Fibroblast of villous mesenchyme (primary cell): ENCODE data around the gene CCL11. TPM values are rescaled to one million over a fixed set of nuclear protein-coding genes. Genes with fewer than 3 reads are reported as not detected.
A peak's percentile ranks its signal among the peaks of the same experiment; 100 is the strongest.

Experiments used
- DNase-seq: peaks from one replicate; pipeline ENCODE4 v3.0.0-alpha.2; 2010; ENCODE audit warnings: low read depth
- H3K4me3 ChIP-seq: 2 replicates; pipeline ENCODE4 v1.5.1; 2011; ENCODE audit warnings: low read depth, mild to moderate bottlenecking, low read length
- CTCF ChIP-seq: IDR thresholded peaks from 2 replicates; pipeline ENCODE4 v1.5.1; 2012; ENCODE audit warnings: low read depth, mild to moderate bottlenecking, low read length; ENCODE audit not compliant: insufficient read depth
- total RNA-seq: library from RNA; depleted of rRNA; stranded (reverse); fragments of >200 nt; gene quantifications from 2 replicates; pipeline ENCODE4 v1.2.3, GENCODE V29; 2012

Gene CCL11
- total RNA-seq, 1 donor: not detected

- no peak overlapping the region for H3K4me3 ChIP-seq
- DNase-seq: no peak
- TF ChIP-seq CTCF: no peak
Measured at GRCh38 chr17:34305606-34306005, 20.1 kb downstream of the CCL11 start.

- no peak overlapping the region for H3K4me3 ChIP-seq
- peak; percentile 57 for DNase-seq
- peak; percentile 43 for TF ChIP-seq CTCF
Measured at GRCh38 chr17:34306466-34306865, 20.9 kb downstream of the CCL11 start.

GRCh38 chr17:34307110-34307509 lies 21.6 kb downstream of the CCL11 start:
- no peak for TF ChIP-seq CTCF
- peak; percentile 69 for DNase-seq
- no peak overlapping the region for H3K4me3 ChIP-seq

- no peak overlapping the region for H3K4me3 ChIP-seq
- DNase-seq: no peak
- TF ChIP-seq CTCF: no peak
Measured at GRCh38 chr17:34308371-34308770, 22.8 kb downstream of the CCL11 start.

- no peak for TF ChIP-seq CTCF
- H3K4me3 ChIP-seq: no peak overlapping the region
- DNase-seq: no peak
Measured at GRCh38 chr17:34311291-34311690, 25.7 kb downstream of the CCL11 start.

GRCh38 chr17:34312080-34312479 lies 26.5 kb downstream of the CCL11 start:
- no peak for TF ChIP-seq CTCF
- peak; percentile 82 for DNase-seq
- H3K4me3 ChIP-seq: no peak overlapping the region

GRCh38 chr17:34313164-34313563 lies 27.6 kb downstream of the CCL11 start:
- TF ChIP-seq CTCF: no peak
- H3K4me3 ChIP-seq: no peak overlapping the region
- DNase-seq: peak; percentile 73
